SK-N-SH treated with all-trans-retinoic acid at 6 μM for 48 hours (cell line): ENCODE data around the gene SOX13.

Source experiments
- ATAC-seq: fragments of 200-7000 bp; cut with Tn5 transposase; 3 replicates; pipeline ENCODE4 v1.9.1; 2020; ENCODE audit warnings: mild to moderate bottlenecking, moderate library complexity
- ARNTL ChIP-seq: fragments of 450-650 bp; formaldehyde crosslinking; IDR thresholded peaks from 2 replicates; pipeline ENCODE4 v1.5.0; 2020; ENCODE audit warnings: low read depth, mild to moderate bottlenecking, moderate library complexity, borderline replicate concordance
- BACH2 ChIP-seq: fragments of 250-450 bp; sonication (Bioruptor Pico); IDR thresholded peaks from 2 replicates; pipeline ENCODE4 v1.9.0; 2021; ENCODE audit warnings: mild to moderate bottlenecking, borderline replicate concordance
- CSDC2 ChIP-seq: fragments of 250-450 bp; sonication (Bioruptor Pico); IDR thresholded peaks from 2 replicates; pipeline ENCODE4 v1.5.0; 2020; ENCODE audit warnings: mild to moderate bottlenecking, moderate library complexity
- ESRRG ChIP-seq: fragments of 250-450 bp; sonication (Bioruptor Pico); IDR thresholded peaks from 2 replicates; pipeline ENCODE4 v1.6.1; 2021; ENCODE audit warnings: mild to moderate bottlenecking
- GLIS3 ChIP-seq: fragments of 250-450 bp; sonication (Bioruptor Pico); IDR thresholded peaks from 2 replicates; pipeline ENCODE4 v1.5.0; 2020; ENCODE audit warnings: mild to moderate bottlenecking, moderate library complexity
- ISL1 ChIP-seq: fragments of 250-450 bp; sonication (Bioruptor Pico); IDR thresholded peaks from 2 replicates; pipeline ENCODE4 v2.1.2; 2022; ENCODE audit warnings: mild to moderate bottlenecking, moderate library complexity
- PPARA ChIP-seq: fragments of 250-450 bp; sonication (Bioruptor Pico); IDR thresholded peaks from 2 replicates; pipeline ENCODE4 v1.5.0; 2020; ENCODE audit warnings: mild to moderate bottlenecking, borderline replicate concordance
- RARB ChIP-seq: fragments of 250-450 bp; sonication (Bioruptor Pico); IDR thresholded peaks from 2 replicates; pipeline ENCODE4 v1.8.0; 2021; ENCODE audit warnings: mild to moderate bottlenecking, moderate library complexity
- SNAI2 ChIP-seq: fragments of 250-450 bp; sonication (Bioruptor Pico); IDR thresholded peaks from 2 replicates; pipeline ENCODE4 v1.5.0; 2020; ENCODE audit warnings: mild to moderate bottlenecking, moderate library complexity
- TCF4 ChIP-seq: fragments of 250-450 bp; sonication (Bioruptor Pico); IDR thresholded peaks from 2 replicates; pipeline ENCODE4 v1.8.0; 2021; ENCODE audit warnings: mild to moderate bottlenecking, moderate library complexity, borderline replicate concordance
- TOX ChIP-seq: fragments of 250-450 bp; sonication (Bioruptor Pico); IDR thresholded peaks from 2 replicates; pipeline ENCODE4 v1.8.0; 2021; ENCODE audit warnings: mild to moderate bottlenecking, moderate library complexity, borderline replicate concordance
- ZC3H10 ChIP-seq: fragments of 250-450 bp; sonication (Bioruptor Pico); IDR thresholded peaks from 2 replicates; pipeline ENCODE4 v1.5.1; 2021; ENCODE audit warnings: mild to moderate bottlenecking, moderate library complexity
- ZFP3 ChIP-seq: fragments of 250-450 bp; sonication (Bioruptor Pico); IDR thresholded peaks from 2 replicates; pipeline ENCODE4 v1.5.0; 2020; ENCODE audit warnings: mild to moderate bottlenecking, moderate library complexity
- ZFP30 ChIP-seq: fragments of 450-650 bp; formaldehyde crosslinking; IDR thresholded peaks from 2 replicates; pipeline ENCODE4 v1.5.0; 2022; ENCODE audit warnings: mild to moderate bottlenecking, moderate library complexity
- ZNF70 ChIP-seq: fragments of 450-650 bp; formaldehyde crosslinking; IDR thresholded peaks from 2 replicates; pipeline ENCODE4 v1.5.0; 2020; ENCODE audit warnings: mild to moderate bottlenecking, moderate library complexity
- ZNF8 ChIP-seq: fragments of 450-650 bp; formaldehyde crosslinking; IDR thresholded peaks from 2 replicates; pipeline ENCODE4 v1.5.0; 2020; ENCODE audit warnings: mild to moderate bottlenecking, moderate library complexity
- TF ChIP-seq, protein P1 (sequence below): fragments of 250-450 bp; sonication (Bioruptor Pico); IDR thresholded peaks from 2 replicates; pipeline ENCODE4 v1.8.0; 2021; ENCODE audit warnings: low read depth, mild to moderate bottlenecking, moderate library complexity, borderline replicate concordance
- TF ChIP-seq, protein P2 (sequence below): fragments of 250-450 bp; sonication (Bioruptor Pico); IDR thresholded peaks from 2 replicates; pipeline ENCODE4 v1.5.1; 2020; ENCODE audit warnings: low read depth, mild to moderate bottlenecking, moderate library complexity
- TF ChIP-seq, protein P3 (sequence below): fragments of 250-450 bp; sonication (Bioruptor Pico); IDR thresholded peaks from 2 replicates; pipeline ENCODE4 v1.5.1; 2021; ENCODE audit warnings: mild to moderate bottlenecking, moderate library complexity
- TF ChIP-seq, protein P4 (sequence below): fragments of 250-450 bp; sonication (Bioruptor Pico); IDR thresholded peaks from 2 replicates; pipeline ENCODE4 v1.8.0; 2020; ENCODE audit warnings: mild to moderate bottlenecking, moderate library complexity, borderline replicate concordance
- TF ChIP-seq, protein P5 (sequence below): fragments of 250-450 bp; sonication (Bioruptor Pico); IDR thresholded peaks from 2 replicates; pipeline ENCODE4 v1.5.0; 2020; ENCODE audit warnings: mild to moderate bottlenecking, moderate library complexity

The SOX13 gene

DNA sequence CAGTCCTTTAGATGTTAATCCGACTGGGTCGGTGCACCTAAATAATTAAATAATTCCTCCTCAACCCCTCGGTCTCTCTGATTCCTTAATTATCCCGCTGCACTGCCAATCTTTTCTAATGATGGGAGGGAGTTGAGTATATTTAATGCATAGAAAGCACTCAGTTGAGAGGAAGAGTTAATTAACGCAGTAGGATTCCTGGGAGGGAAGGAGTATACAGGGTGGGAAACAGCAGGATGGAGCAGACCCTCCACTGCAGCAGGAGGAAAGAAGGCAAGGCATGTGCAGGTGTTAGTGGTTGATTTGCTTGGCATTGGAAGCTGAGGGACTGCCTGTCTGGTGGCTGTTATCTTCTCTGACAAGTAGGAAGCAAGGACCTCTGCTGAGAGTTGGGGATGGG, 103.1 kb downstream of the SOX13 start (continued):
- TF ChIP-seq, protein P1, sequence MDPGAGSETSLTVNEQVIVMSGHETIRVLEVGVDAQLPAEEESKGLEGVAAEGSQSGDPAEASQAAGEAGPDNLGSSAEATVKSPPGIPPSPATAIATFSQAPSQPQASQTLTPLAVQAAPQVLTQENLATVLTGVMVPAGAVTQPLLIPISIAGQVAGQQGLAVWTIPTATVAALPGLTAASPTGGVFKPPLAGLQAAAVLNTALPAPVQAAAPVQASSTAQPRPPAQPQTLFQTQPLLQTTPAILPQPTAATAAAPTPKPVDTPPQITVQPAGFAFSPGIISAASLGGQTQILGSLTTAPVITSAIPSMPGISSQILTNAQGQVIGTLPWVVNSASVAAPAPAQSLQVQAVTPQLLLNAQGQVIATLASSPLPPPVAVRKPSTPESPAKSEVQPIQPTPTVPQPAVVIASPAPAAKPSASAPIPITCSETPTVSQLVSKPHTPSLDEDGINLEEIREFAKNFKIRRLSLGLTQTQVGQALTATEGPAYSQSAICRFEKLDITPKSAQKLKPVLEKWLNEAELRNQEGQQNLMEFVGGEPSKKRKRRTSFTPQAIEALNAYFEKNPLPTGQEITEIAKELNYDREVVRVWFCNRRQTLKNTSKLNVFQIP (CRISPR knock-in tag), result no peak
- TF ChIP-seq SNAI2 (no peak), ISL1 (CRISPR knock-in tag) (no peak), ZFP30 (CRISPR knock-in tag) (no peak), ZFP3 (CRISPR knock-in tag) (no peak), ESRRG (CRISPR knock-in tag) (no peak), PPARA (CRISPR knock-in tag) (no peak), ZNF8 (CRISPR knock-in tag) (no peak), CSDC2 (CRISPR knock-in tag) (no peak), ZC3H10 (CRISPR knock-in tag) (no peak), BACH2 (CRISPR knock-in tag) (no peak)
- TF ChIP-seq, protein P2, sequence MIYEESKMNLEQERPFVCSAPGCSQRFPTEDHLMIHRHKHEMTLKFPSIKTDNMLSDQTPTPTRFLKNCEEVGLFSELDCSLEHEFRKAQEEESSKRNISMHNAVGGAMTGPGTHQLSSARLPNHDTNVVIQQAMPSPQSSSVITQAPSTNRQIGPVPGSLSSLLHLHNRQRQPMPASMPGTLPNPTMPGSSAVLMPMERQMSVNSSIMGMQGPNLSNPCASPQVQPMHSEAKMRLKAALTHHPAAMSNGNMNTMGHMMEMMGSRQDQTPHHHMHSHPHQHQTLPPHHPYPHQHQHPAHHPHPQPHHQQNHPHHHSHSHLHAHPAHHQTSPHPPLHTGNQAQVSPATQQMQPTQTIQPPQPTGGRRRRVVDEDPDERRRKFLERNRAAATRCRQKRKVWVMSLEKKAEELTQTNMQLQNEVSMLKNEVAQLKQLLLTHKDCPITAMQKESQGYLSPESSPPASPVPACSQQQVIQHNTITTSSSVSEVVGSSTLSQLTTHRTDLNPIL (CRISPR knock-in tag), result no peak
- TF ChIP-seq, protein P3, sequence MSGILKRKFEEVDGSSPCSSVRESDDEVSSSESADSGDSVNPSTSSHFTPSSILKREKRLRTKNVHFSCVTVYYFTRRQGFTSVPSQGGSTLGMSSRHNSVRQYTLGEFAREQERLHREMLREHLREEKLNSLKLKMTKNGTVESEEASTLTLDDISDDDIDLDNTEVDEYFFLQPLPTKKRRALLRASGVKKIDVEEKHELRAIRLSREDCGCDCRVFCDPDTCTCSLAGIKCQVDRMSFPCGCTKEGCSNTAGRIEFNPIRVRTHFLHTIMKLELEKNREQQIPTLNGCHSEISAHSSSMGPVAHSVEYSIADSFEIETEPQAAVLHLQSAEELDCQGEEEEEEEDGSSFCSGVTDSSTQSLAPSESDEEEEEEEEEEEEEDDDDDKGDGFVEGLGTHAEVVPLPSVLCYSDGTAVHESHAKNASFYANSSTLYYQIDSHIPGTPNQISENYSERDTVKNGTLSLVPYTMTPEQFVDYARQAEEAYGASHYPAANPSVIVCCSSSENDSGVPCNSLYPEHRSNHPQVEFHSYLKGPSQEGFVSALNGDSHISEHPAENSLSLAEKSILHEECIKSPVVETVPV (CRISPR knock-in tag), result no peak

DNA sequence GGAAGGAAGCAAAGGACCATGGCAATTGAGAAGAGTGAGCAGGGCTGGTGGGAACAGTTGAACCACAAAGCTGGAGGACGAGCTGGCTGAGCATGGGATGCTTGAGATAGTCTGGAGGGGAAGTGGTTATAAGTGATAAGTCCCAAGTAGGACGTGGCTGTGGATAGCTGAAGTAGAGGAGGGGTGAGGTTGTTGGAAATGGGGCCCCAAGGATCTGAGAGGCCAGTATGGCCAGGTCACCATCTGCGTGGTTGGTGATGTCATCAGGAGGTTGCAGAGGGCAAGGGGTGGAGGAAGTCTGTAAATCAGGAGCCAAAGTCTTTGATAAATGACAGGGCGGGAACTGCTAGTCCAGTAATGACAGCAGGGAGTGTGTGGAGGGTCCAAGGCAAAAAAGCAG, 104.2 kb downstream of the SOX13 start:
- TF ChIP-seq ISL1 (CRISPR knock-in tag) (no peak), ZNF8 (CRISPR knock-in tag) (no peak), ZFP3 (CRISPR knock-in tag) (no peak), SNAI2 (no peak), ESRRG (CRISPR knock-in tag) (no peak), TCF4 (CRISPR knock-in tag) (no peak), GLIS3 (CRISPR knock-in tag) (no peak), PPARA (CRISPR knock-in tag) (no peak), ZC3H10 (CRISPR knock-in tag) (no peak), RARB (CRISPR knock-in tag) (no peak), BACH2 (CRISPR knock-in tag) (no peak), ARNTL (CRISPR knock-in tag) (no peak), ZNF70 (CRISPR knock-in tag) (no peak), TOX (CRISPR knock-in tag) (no peak)
- TF ChIP-seq, protein P4, sequence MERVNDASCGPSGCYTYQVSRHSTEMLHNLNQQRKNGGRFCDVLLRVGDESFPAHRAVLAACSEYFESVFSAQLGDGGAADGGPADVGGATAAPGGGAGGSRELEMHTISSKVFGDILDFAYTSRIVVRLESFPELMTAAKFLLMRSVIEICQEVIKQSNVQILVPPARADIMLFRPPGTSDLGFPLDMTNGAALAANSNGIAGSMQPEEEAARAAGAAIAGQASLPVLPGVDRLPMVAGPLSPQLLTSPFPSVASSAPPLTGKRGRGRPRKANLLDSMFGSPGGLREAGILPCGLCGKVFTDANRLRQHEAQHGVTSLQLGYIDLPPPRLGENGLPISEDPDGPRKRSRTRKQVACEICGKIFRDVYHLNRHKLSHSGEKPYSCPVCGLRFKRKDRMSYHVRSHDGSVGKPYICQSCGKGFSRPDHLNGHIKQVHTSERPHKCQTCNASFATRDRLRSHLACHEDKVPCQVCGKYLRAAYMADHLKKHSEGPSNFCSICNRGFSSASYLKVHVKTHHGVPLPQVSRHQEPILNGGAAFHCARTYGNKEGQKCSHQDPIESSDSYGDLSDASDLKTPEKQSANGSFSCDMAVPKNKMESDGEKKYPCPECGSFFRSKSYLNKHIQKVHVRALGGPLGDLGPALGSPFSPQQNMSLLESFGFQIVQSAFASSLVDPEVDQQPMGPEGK (CRISPR knock-in tag), result no peak
- TF ChIP-seq, protein P3 (CRISPR knock-in tag), result no peak
- TF ChIP-seq, protein P2 (CRISPR knock-in tag), result no peak
- TF ChIP-seq, protein P5, sequence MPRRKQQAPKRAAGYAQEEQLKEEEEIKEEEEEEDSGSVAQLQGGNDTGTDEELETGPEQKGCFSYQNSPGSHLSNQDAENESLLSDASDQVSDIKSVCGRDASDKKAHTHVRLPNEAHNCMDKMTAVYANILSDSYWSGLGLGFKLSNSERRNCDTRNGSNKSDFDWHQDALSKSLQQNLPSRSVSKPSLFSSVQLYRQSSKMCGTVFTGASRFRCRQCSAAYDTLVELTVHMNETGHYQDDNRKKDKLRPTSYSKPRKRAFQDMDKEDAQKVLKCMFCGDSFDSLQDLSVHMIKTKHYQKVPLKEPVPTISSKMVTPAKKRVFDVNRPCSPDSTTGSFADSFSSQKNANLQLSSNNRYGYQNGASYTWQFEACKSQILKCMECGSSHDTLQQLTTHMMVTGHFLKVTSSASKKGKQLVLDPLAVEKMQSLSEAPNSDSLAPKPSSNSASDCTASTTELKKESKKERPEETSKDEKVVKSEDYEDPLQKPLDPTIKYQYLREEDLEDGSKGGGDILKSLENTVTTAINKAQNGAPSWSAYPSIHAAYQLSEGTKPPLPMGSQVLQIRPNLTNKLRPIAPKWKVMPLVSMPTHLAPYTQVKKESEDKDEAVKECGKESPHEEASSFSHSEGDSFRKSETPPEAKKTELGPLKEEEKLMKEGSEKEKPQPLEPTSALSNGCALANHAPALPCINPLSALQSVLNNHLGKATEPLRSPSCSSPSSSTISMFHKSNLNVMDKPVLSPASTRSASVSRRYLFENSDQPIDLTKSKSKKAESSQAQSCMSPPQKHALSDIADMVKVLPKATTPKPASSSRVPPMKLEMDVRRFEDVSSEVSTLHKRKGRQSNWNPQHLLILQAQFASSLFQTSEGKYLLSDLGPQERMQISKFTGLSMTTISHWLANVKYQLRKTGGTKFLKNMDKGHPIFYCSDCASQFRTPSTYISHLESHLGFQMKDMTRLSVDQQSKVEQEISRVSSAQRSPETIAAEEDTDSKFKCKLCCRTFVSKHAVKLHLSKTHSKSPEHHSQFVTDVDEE (CRISPR knock-in tag), result no peak
- TF ChIP-seq, protein P1 (CRISPR knock-in tag), result no peak
- no peak for ATAC-seq
